ENCODE measurements around the gene PRKN.

The PRKN gene

DNA sequence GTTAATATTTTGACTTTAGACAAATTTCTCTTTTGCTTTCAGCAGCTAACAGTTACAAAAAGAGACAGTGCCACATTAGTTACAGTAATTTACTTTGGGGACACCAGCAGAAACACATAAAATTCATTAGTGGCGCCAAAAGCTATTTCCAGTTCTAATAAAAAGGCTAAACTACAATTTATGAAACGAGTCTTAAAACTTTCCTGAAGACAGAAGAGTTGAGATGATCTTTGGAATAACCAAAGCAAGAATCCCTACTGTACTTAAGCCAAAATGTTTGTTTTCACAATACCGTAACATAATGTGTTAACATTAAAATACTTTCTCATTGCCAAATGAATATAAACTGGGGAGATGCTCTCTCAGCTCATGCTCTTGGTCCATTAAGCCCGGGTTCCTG lies 1103.5 kb downstream of the PRKN start:
- 75% methylated on average over 2 of the region's 4 CpGs for WGBS

DNA sequence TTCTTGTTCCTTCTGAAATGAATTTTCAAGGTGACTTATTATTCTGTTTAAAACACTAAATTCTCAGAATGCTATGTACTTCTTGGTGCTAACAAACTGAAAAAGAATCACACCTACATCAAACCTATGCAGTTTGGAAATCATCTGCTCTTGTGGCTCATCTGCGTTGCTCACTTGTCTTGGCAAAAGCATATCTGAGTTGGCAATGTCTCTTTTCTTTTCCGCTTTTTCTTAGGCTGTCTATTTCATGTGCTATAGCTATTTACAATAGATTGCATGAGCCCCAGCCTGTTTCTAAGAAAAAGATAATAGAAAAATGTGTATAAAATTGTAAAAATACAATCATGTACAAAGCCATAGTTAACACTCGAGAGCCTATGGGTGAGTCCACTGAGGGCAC lies 1104.8 kb downstream of the PRKN start:
- Histone ChIP-seq H3K27ac (ENCODE audit: low read length, poor library complexity, severe bottlenecking) (no peak overlapping the region), H3K36me3 (ENCODE audit: control insufficient read depth in 1 of 2, insufficient read depth in 2 of 2, low read depth in 1 of 2, low read length in 2 of 2) (no peaks in the 10 kb centered on the region), H3K4me2 (ENCODE audit: low read length, poor library complexity, severe bottlenecking) (no peak overlapping the region), H3K18ac (ENCODE audit: low read depth in 1 of 2, low read length in 2 of 2) (no peak overlapping the region), H2BK12ac (ENCODE audit: low read length in 2 of 2) (no peak overlapping the region), H2AK5ac (ENCODE audit: low read length, severe bottlenecking) (no peak overlapping the region), H2BK120ac (ENCODE audit: low read depth, low read length) (no peak overlapping the region), H4K91ac (ENCODE audit: low read length) (no peak overlapping the region), H3K9me3 (ENCODE audit: control insufficient read depth, low read length) (no peaks in the 10 kb centered on the region), H4K8ac (ENCODE audit: low read length) (no peak overlapping the region), H3K27me3 (ENCODE audit: control insufficient read depth in 1 of 2, insufficient read depth in 1 of 2, low read length in 2 of 2) (no peaks in the 10 kb centered on the region), H3K4ac (ENCODE audit: low read depth in 1 of 2, low read length in 2 of 2) (no peak overlapping the region), H3K4me3 (ENCODE audit: insufficient read depth in 1 of 2, low read depth in 1 of 2, low read length in 2 of 2) (no peak overlapping the region), H3K79me1 (replicated peaks; ENCODE audit: low read length, poor library complexity, severe bottlenecking) (no peaks in the 10 kb centered on the region), H3K14ac (ENCODE audit: low read length in 2 of 2) (no peak overlapping the region), H3K4me1 (ENCODE audit: control insufficient read depth, insufficient read depth, low read depth, low read length) (no peaks in the 10 kb centered on the region), H3K23ac (ENCODE audit: low read length in 2 of 2) (no peak overlapping the region), H3K9ac (ENCODE audit: low read length) (no peak overlapping the region), H2BK5ac (ENCODE audit: low read depth, low read length, poor library complexity, severe bottlenecking) (no peak overlapping the region), H2AFZ (ENCODE audit: low read depth, low read length) (no peak overlapping the region), H2BK15ac (ENCODE audit: low read depth, poor library complexity, severe bottlenecking) (no peak overlapping the region)
- WGBS, result 66% methylated on average over 2 of the region's 3 CpGs
- DNase-seq, result no peak

More for the DNA sequence above, 1103.5 kb downstream of the PRKN start:
- Histone ChIP-seq H3K4me2 (ENCODE audit: low read length, poor library complexity, severe bottlenecking) (no peak overlapping the region), H4K8ac (ENCODE audit: low read length) (no peak overlapping the region), H3K18ac (ENCODE audit: low read depth in 1 of 2, low read length in 2 of 2) (no peak overlapping the region), H3K9ac (ENCODE audit: low read length) (no peak overlapping the region), H3K4me1 (ENCODE audit: control insufficient read depth, insufficient read depth, low read depth, low read length) (no peaks in the 10 kb centered on the region), H2AFZ (ENCODE audit: low read depth, low read length) (no peak overlapping the region), H3K4ac (ENCODE audit: low read depth in 1 of 2, low read length in 2 of 2) (no peak overlapping the region), H2AK5ac (ENCODE audit: low read length, severe bottlenecking) (no peak overlapping the region), H3K27me3 (ENCODE audit: control insufficient read depth in 1 of 2, insufficient read depth in 1 of 2, low read length in 2 of 2) (no peaks in the 10 kb centered on the region), H2BK5ac (ENCODE audit: low read depth, low read length, poor library complexity, severe bottlenecking) (no peak overlapping the region), H2BK120ac (ENCODE audit: low read depth, low read length) (no peak overlapping the region), H3K9me3 (ENCODE audit: control insufficient read depth, low read length) (no peaks in the 10 kb centered on the region), H3K27ac (ENCODE audit: low read length, poor library complexity, severe bottlenecking) (no peak overlapping the region), H3K23ac (ENCODE audit: low read length in 2 of 2) (no peak overlapping the region), H2BK15ac (ENCODE audit: low read depth, poor library complexity, severe bottlenecking) (no peak overlapping the region), H3K4me3 (ENCODE audit: insufficient read depth in 1 of 2, low read depth in 1 of 2, low read length in 2 of 2) (no peak overlapping the region), H3K79me1 (replicated peaks; ENCODE audit: low read length, poor library complexity, severe bottlenecking) (no peaks in the 10 kb centered on the region), H2BK12ac (ENCODE audit: low read length in 2 of 2) (no peak overlapping the region), H3K14ac (ENCODE audit: low read length in 2 of 2) (no peak overlapping the region), H4K91ac (ENCODE audit: low read length) (no peak overlapping the region), H3K36me3 (ENCODE audit: control insufficient read depth in 1 of 2, insufficient read depth in 2 of 2, low read depth in 1 of 2, low read length in 2 of 2) (no peaks in the 10 kb centered on the region)
- DNase-seq, result no peak

DNA sequence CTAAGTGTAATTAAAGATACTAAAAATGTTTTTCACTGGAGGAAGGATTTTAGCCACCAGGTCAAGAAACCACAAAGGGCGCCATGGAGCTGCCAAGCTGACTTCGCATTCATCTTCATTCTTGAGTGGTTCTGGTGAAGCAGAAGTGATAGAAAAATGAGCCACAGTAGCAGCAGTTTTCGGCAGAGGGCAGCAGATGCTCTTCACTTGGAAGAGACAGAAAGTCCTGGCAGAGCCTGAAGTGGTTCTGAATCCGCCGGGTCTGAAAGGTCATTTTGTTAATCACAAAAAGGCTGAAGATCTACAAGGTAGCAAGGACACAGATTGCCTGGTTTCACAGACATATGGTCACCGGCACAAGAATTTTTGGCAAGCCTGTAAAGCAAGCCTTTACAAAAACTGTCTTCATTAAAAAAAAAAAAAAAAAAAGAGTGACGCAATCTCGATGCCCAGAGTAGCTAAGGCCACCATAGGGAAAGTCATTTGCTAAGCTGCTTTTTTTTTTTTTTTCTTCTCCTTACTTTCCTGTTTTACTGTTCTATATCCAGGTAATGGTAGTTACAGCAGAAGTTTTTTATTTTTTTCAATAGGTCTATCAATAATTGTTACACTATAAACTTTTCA lies 1108.6 kb downstream of the PRKN start:
- Histone ChIP-seq H3K23ac (ENCODE audit: low read length in 2 of 2) (no peak overlapping the region), H4K8ac (ENCODE audit: low read length) (no peak overlapping the region), H3K4me2 (ENCODE audit: low read length, poor library complexity, severe bottlenecking) (no peak overlapping the region), H3K9me3 (ENCODE audit: control insufficient read depth, low read length) (no peaks in the 10 kb centered on the region), H2BK12ac (ENCODE audit: low read length in 2 of 2) (no peak overlapping the region), H2BK5ac (ENCODE audit: low read depth, low read length, poor library complexity, severe bottlenecking) (no peak overlapping the region), H2BK120ac (ENCODE audit: low read depth, low read length) (no peak overlapping the region), H2AFZ (ENCODE audit: low read depth, low read length) (no peak overlapping the region), H2AK5ac (ENCODE audit: low read length, severe bottlenecking) (no peak overlapping the region), H3K4me3 (ENCODE audit: insufficient read depth in 1 of 2, low read depth in 1 of 2, low read length in 2 of 2) (no peak overlapping the region), H3K4me1 (ENCODE audit: control insufficient read depth, insufficient read depth, low read depth, low read length) (no peaks in the 10 kb centered on the region), H3K9ac (ENCODE audit: low read length) (peak overlapping the region; percentile 65), H3K79me1 (replicated peaks; ENCODE audit: low read length, poor library complexity, severe bottlenecking) (no peaks in the 10 kb centered on the region), H3K27me3 (ENCODE audit: control insufficient read depth in 1 of 2, insufficient read depth in 1 of 2, low read length in 2 of 2) (no peaks in the 10 kb centered on the region), H3K4ac (ENCODE audit: low read depth in 1 of 2, low read length in 2 of 2) (no peak overlapping the region), H3K27ac (ENCODE audit: low read length, poor library complexity, severe bottlenecking) (no peak overlapping the region), H3K36me3 (ENCODE audit: control insufficient read depth in 1 of 2, insufficient read depth in 2 of 2, low read depth in 1 of 2, low read length in 2 of 2) (no peaks in the 10 kb centered on the region), H3K14ac (ENCODE audit: low read length in 2 of 2) (no peak overlapping the region), H2BK15ac (ENCODE audit: low read depth, poor library complexity, severe bottlenecking) (no peak overlapping the region), H3K18ac (ENCODE audit: low read depth in 1 of 2, low read length in 2 of 2) (no peak overlapping the region), H4K91ac (ENCODE audit: low read length) (no peak overlapping the region)
- WGBS, result 54% methylated on average over 6 of the region's 8 CpGs
- DNase-seq, result no peak

DNA sequence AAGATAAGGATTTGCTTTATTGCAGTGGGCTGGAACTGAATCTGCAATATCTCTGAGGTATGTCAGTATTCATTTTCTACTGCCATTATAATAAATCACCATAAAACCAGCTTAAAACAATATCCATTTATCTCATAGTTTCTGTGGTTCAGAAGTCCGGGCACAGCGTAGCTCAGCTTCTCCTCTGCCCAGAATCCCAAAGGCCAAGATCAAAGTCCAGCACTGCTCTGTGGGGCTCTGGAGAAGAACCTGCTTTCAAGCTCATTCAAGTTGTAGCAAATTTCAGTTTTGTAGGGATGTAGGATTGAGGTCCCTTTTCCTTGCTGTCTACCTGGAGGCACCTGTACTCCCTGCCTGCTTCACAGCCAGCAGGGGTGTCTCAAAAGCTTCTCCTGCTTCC lies 1113.9 kb downstream of the PRKN start:
- no peak overlapping the region for H2AK5ac ChIP-seq (ENCODE audit: low read length, severe bottlenecking)
- H2AFZ ChIP-seq (ENCODE audit: low read depth, low read length), result no peak overlapping the region
- no peak for DNase-seq
- H2BK120ac ChIP-seq (ENCODE audit: low read depth, low read length), result no peak overlapping the region
- H3K4me1 ChIP-seq (ENCODE audit: control insufficient read depth, insufficient read depth, low read depth, low read length), result no peaks in the 10 kb centered on the region
- peaks cover 5% of the 10 kb centered on the region for H3K9me3 ChIP-seq (ENCODE audit: control insufficient read depth, low read length)
- no peak overlapping the region for H3K23ac ChIP-seq (ENCODE audit: low read length in 2 of 2)
- H4K8ac ChIP-seq (ENCODE audit: low read length), result no peak overlapping the region
- H3K4me2 ChIP-seq (ENCODE audit: low read length, poor library complexity, severe bottlenecking), result no peak overlapping the region
- H3K79me1 ChIP-seq (replicated peaks; ENCODE audit: low read length, poor library complexity, severe bottlenecking), result no peaks in the 10 kb centered on the region
- no peak overlapping the region for H3K18ac ChIP-seq (ENCODE audit: low read depth in 1 of 2, low read length in 2 of 2)
- WGBS, result 66% methylated on average over 2 of the region's 2 CpGs
- H2BK12ac ChIP-seq (ENCODE audit: low read length in 2 of 2), result no peak overlapping the region
- no peaks in the 10 kb centered on the region for H3K36me3 ChIP-seq (ENCODE audit: control insufficient read depth in 1 of 2, insufficient read depth in 2 of 2, low read depth in 1 of 2, low read length in 2 of 2)
- no peak overlapping the region for H2BK15ac ChIP-seq (ENCODE audit: low read depth, poor library complexity, severe bottlenecking)
- no peaks in the 10 kb centered on the region for H3K27me3 ChIP-seq (ENCODE audit: control insufficient read depth in 1 of 2, insufficient read depth in 1 of 2, low read length in 2 of 2)
- no peak overlapping the region for H3K14ac ChIP-seq (ENCODE audit: low read length in 2 of 2)
- no peak overlapping the region for H3K4ac ChIP-seq (ENCODE audit: low read depth in 1 of 2, low read length in 2 of 2)
- no peak overlapping the region for H3K27ac ChIP-seq (ENCODE audit: low read length, poor library complexity, severe bottlenecking)
- no peak overlapping the region for H2BK5ac ChIP-seq (ENCODE audit: low read depth, low read length, poor library complexity, severe bottlenecking)
- H3K9ac ChIP-seq (ENCODE audit: low read length), result no peak overlapping the region
- H3K4me3 ChIP-seq (ENCODE audit: insufficient read depth in 1 of 2, low read depth in 1 of 2, low read length in 2 of 2), result no peak overlapping the region
- H4K91ac ChIP-seq (ENCODE audit: low read length), result no peak overlapping the region
